Epithelial cell of proximal tubule (primary cell): ENCODE results near the gene XAGE5. TPM values are rescaled to one million over a fixed set of nuclear protein-coding genes. Genes with fewer than 3 reads are reported as not detected.
"Not testable (repeated sequence)": the region's sequence is repeated elsewhere in the genome, so short reads cannot be mapped to it uniquely, and the experiment has no call there.

Experiments
- DNase-seq: peaks from one replicate; pipeline ENCODE4 v3.0.0-alpha.2; 2011; ENCODE audit warnings: low read depth
- H3K4me3 ChIP-seq: 2 replicates; pipeline ENCODE4 v1.5.1; 2011; ENCODE audit warnings: low read depth, mild to moderate bottlenecking, low read length
- CTCF ChIP-seq: conservative IDR thresholded peaks from 2 replicates; pipeline ENCODE4 v1.5.1; 2012; ENCODE audit warnings: low read depth, mild to moderate bottlenecking, low read length
- total RNA-seq: library from RNA; depleted of rRNA; stranded (reverse); fragments of >200 nt; gene quantifications from 2 replicates; pipeline ENCODE4 v1.2.3, GENCODE V29; 2015

The XAGE5 gene
- total RNA-seq, 1 donor from 2014 or later: not detected

- H3K4me3 ChIP-seq: no peak overlapping the region
- no peak for DNase-seq
- TF ChIP-seq CTCF: peak; percentile 10
These were observed 28.1 kb downstream of the XAGE5 start for GRCh38 chrX:52839137-52839536.

- not testable (repeated sequence) for H3K4me3 ChIP-seq, DNase-seq
These were observed 32.5 kb downstream of the XAGE5 start for GRCh38 chrX:52843619-52844018.

- DNase-seq: no peak
- no peak for TF ChIP-seq CTCF
- H3K4me3 ChIP-seq: no peak overlapping the region
These were observed 41.2 kb downstream of the XAGE5 start for GRCh38 chrX:52852110-52852860.

GRCh38 chrX:52856991-52857525 lies 46.0 kb downstream of the XAGE5 start:
- not testable (repeated sequence) for H3K4me3 ChIP-seq, DNase-seq

GRCh38 chrX:52865343-52865998 lies 54.4 kb downstream of the XAGE5 start:
- TF ChIP-seq CTCF: no peak
- no peak for DNase-seq

More at GRCh38 chrX:52865343-52865998, 54.4 kb downstream of the XAGE5 start:
- no peak overlapping the region for H3K4me3 ChIP-seq

Other genes with a start within 250 kb of the XAGE5 start
- not detected in 2 replicates for gene SSX7, start 156.4 kb upstream of the XAGE5 start, total RNA-seq
- not detected in 2 replicates for gene SSX2, start 104.1 kb upstream of the XAGE5 start, total RNA-seq
- not detected in 2 replicates for gene SSX2B, start 60.0 kb upstream of the XAGE5 start, total RNA-seq
- not detected in 2 replicates for gene SPANXN5, start 13.9 kb upstream of the XAGE5 start, total RNA-seq
- not detected in 2 replicates for gene XAGE3, start 56.8 kb downstream of the XAGE5 start, total RNA-seq
- gene FAM156B, start 86.0 kb downstream of the XAGE5 start, total RNA-seq: 3.2 and 6.6 TPM in 2 replicates
- 5.0 and 12.6 TPM in 2 replicates for gene FAM156A, start 147.2 kb downstream of the XAGE5 start, total RNA-seq
- gene GPR173, start 237.5 kb downstream of the XAGE5 start, total RNA-seq: 1.5 and 2.2 TPM in 2 replicates